ENCODE results near the gene THAP3.

Gene THAP3

DNA sequence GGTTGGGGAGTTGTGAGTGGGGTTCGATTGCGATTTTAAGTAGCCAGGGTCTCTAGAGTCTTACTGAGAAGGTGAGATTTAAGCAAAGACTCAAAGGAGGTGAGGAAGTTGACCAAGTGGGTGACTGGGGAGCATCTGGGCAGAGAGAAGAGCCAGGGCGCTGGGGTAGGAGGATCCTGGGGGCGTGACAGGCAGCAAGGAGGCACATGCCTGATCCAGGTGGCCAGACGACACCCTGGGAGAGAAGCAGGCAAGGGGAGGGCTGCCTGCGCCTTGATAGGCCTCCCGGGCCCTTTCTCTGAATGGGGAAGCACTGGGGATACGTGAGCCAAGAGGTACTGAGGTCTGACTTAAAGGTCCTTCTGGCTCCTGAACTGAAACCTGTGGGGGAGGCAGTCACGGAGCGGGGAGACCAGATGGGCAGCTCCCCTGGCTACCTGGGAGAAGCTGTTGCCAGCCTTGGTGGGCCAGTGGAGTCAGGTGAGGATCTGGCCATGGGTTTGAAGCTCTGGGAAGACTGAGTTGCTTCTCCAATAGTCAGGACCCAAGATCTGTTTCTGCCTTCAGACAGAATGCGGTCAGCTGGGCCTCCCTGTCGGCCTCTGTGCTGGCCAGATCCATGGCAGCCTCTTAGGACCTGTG, 39.5 kb upstream of the THAP3 start:
- TF ChIP-seq CTCF (IDR thresholded peaks at IDR 0.05; ENCODE audit: unreplicated experiment in 3 of 3): no peak
- no peaks in the 10 kb centered on the region for H3K9me3 Mint-ChIP-seq
- H3K27ac Mint-ChIP-seq: no peak overlapping the region
- H3K4me1 Mint-ChIP-seq: peaks cover 17% of the 10 kb centered on the region
- H3K27me3 Mint-ChIP-seq (ENCODE audit: low read depth): no peaks in the 10 kb centered on the region
- H3K4me3 Mint-ChIP-seq: no peak overlapping the region
- H3K36me3 Mint-ChIP-seq (ENCODE audit: low read depth): peaks cover 4% of the 10 kb centered on the region

- Mint-ChIP-seq H3K27me3 (ENCODE audit: low read depth) (no peaks in the 10 kb centered on the region), H3K4me3 (no peak overlapping the region), H3K27ac (no peak overlapping the region), H3K9me3 (no peaks in the 10 kb centered on the region), H3K4me1 (peaks cover 12% of the 10 kb centered on the region), H3K36me3 (ENCODE audit: low read depth) (peaks cover 4% of the 10 kb centered on the region)
- no peak for TF ChIP-seq CTCF (IDR thresholded peaks at IDR 0.05; ENCODE audit: unreplicated experiment in 3 of 3)
Measured at GRCh38 chr1:6585841-6586240, 38.8 kb upstream of the THAP3 start.

DNA sequence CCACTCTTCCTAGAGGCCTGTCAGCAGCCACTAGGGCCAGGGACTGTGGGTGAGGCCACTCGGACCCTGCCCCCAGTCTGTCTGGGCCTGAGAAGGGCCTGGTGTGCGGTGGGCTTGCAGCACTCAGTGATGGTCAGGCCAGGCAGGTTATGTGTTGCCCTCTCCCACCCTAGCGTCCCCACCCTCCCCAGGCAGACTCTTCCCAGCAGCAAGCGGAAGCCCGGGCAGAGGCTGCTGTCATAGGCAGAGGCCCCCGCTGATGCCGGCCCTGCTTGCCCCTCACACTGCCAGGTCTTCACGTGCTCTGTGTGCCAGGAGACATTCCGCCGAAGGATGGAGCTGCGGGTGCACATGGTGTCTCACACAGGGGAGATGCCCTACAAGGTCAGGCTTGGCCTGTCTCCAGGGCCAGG, 38.3 kb upstream of the THAP3 start:
- no peak overlapping the region for H3K4me3 Mint-ChIP-seq
- no peak for TF ChIP-seq CTCF (IDR thresholded peaks at IDR 0.05; ENCODE audit: unreplicated experiment in 3 of 3)
- H3K4me1 Mint-ChIP-seq: peaks cover 8% of the 10 kb centered on the region
- H3K27ac Mint-ChIP-seq: no peak overlapping the region
- H3K36me3 Mint-ChIP-seq (ENCODE audit: low read depth): peaks cover 4% of the 10 kb centered on the region
- H3K9me3 Mint-ChIP-seq: no peaks in the 10 kb centered on the region
- no peaks in the 10 kb centered on the region for H3K27me3 Mint-ChIP-seq (ENCODE audit: low read depth)

- H3K27ac Mint-ChIP-seq: no peak overlapping the region
- H3K27me3 Mint-ChIP-seq (ENCODE audit: low read depth): no peaks in the 10 kb centered on the region
- TF ChIP-seq CTCF (IDR thresholded peaks at IDR 0.05; ENCODE audit: unreplicated experiment in 3 of 3): no peak
- peaks cover 2% of the 10 kb centered on the region for H3K4me1 Mint-ChIP-seq
- peaks cover 4% of the 10 kb centered on the region for H3K36me3 Mint-ChIP-seq (ENCODE audit: low read depth)
- H3K9me3 Mint-ChIP-seq: no peaks in the 10 kb centered on the region
- no peak overlapping the region for H3K4me3 Mint-ChIP-seq
Measured at GRCh38 chr1:6587261-6588005, 37.2 kb upstream of the THAP3 start.

GRCh38 chr1:6588128-6588892, 36.4 kb upstream of the THAP3 start:
- no peak overlapping the region for H3K4me3 Mint-ChIP-seq
- H3K4me1 Mint-ChIP-seq: no peaks in the 10 kb centered on the region
- TF ChIP-seq CTCF (IDR thresholded peaks at IDR 0.05; ENCODE audit: unreplicated experiment in 3 of 3): no peak
- H3K27me3 Mint-ChIP-seq (ENCODE audit: low read depth): no peaks in the 10 kb centered on the region
- peaks cover 4% of the 10 kb centered on the region for H3K36me3 Mint-ChIP-seq (ENCODE audit: low read depth)
- no peak overlapping the region for H3K27ac Mint-ChIP-seq
- no peaks in the 10 kb centered on the region for H3K9me3 Mint-ChIP-seq
